NCI-H748 (cell line): ENCODE data around the gene GRIK5.

Source experiments
- DNase-seq: peaks from one replicate; lab custom pipeline; 2025; ENCODE audit not compliant: unreplicated experiment; lab: John Stamatoyannopoulos, UW

GRIK5 gene

GRCh38 chr19:41957838-41958366 lies 112.1 kb downstream of the GRIK5 start:
- peak; percentile 92 for DNase-seq

DNA sequence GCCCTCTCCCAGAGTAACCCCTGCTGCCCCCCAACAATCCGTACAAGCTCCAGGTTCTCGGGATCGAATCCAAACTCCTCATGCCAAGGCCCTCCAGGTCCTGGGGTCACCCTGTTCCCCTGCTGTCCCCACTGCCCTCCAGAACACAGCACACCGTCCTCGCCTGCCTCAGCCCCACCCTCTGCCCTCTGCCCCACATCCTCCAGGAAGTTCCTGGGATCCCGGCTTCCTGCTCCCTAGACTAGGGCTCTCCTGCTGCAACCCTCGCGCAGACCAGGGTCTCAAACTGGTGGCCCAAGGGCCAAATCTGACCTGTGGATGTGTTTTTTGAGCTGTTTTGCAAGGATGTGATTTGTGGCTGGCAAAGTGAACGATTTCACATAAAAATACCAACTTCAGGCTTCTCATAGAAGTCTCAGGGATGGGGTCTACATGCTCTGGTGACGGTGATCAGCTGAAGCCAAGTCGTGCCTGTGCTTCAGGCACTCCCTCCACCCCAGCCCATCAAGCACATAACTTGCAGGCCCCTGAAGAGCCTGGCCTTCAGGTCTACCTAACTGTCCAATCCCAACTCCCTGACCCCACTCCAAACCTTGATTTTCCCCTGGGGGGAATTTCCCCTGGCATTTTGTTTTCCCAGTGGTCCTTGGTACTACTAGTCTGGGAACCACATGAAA lies 112.7 kb downstream of the GRIK5 start:
- DNase-seq, result no peak

- DNase-seq, result no peak
Observed at GRCh38 chr19:41956621-41957020, 113.4 kb downstream of the GRIK5 start.

GRCh38 chr19:41955521-41955920 lies 114.5 kb downstream of the GRIK5 start:
- DNase-seq, result no peak

GRCh38 chr19:41951686-41952172 lies 118.3 kb downstream of the GRIK5 start:
- peak; percentile 82 for DNase-seq
